NCI-H510A treated with DMSO at 0.1 percent for 48 hours (cell line): ENCODE measurements around the gene GSK3A.
A peak's percentile ranks its signal among the peaks of the same experiment; 100 is the strongest.
"Not testable (repeated sequence)": the region's sequence is repeated elsewhere in the genome, so short reads cannot be mapped to it uniquely, and the experiment has no call there.

Source experiments
- DNase-seq: peaks from one replicate; lab custom pipeline; 2025; lab: John Stamatoyannopoulos, UW

Gene GSK3A

GRCh38 chr19:42268142-42268703 is 25.8 kb upstream of the GSK3A start:
- peak; percentile 99 for DNase-seq

GRCh38 chr19:42267644-42268141 is 25.3 kb upstream of the GSK3A start:
- no peak for DNase-seq

DNA sequence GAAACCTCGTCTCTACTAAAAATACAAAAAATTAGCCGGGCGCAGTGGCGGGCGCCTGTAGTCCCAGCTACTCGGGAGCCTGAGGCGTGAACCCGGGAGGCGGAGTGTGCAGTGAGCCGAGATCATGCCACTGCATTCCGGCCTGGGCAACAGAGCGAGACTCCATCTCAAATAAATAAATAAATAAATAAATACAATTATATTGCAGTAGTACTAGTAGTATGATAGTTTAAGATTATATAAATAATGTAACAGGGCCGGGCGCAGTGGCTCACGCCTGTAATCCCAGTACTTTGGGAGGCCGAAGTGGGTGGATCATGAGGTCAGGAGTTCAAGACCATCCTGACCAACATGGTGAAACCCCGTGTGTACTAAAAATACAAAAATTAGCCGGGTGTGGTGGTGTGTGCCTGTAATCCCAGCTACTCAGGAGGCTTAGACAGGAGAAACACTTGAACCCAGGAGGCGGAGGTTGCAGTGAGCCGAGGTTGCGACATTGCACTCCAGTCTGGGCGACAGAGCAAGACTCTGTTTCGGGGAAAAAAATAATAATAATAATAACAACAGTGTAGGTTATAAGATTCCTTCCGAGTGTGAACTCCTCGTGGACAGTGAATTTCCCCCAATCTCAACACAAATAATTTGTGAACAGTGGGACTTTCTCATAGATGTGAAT is 24.7 kb upstream of the GSK3A start:
- not testable (repeated sequence) for DNase-seq

- not testable (repeated sequence) for DNase-seq
Observed at GRCh38 chr19:42266105-42266504, 23.7 kb upstream of the GSK3A start.

DNA sequence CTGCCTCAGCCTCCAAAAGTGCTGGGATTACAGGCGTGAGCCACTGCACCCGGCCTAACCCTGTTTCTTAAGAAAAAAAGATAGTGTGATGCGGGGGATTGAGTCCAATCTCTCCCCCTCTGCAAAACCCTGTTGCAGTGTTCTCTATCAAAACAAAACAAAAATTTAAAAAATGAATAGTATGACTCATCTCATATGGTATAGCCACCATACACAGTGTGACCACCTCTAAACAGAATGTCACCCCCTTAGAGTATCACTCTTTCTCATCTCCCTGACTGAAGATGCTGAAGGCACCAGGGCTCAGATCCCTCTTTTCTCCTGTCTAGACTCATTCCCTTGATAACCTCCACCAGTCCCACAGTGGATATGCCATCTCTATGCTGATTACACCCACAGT is 19.4 kb upstream of the GSK3A start:
- no peak for DNase-seq

GRCh38 chr19:42257842-42258241 is 15.4 kb upstream of the GSK3A start:
- not testable (repeated sequence) for DNase-seq

DNA sequence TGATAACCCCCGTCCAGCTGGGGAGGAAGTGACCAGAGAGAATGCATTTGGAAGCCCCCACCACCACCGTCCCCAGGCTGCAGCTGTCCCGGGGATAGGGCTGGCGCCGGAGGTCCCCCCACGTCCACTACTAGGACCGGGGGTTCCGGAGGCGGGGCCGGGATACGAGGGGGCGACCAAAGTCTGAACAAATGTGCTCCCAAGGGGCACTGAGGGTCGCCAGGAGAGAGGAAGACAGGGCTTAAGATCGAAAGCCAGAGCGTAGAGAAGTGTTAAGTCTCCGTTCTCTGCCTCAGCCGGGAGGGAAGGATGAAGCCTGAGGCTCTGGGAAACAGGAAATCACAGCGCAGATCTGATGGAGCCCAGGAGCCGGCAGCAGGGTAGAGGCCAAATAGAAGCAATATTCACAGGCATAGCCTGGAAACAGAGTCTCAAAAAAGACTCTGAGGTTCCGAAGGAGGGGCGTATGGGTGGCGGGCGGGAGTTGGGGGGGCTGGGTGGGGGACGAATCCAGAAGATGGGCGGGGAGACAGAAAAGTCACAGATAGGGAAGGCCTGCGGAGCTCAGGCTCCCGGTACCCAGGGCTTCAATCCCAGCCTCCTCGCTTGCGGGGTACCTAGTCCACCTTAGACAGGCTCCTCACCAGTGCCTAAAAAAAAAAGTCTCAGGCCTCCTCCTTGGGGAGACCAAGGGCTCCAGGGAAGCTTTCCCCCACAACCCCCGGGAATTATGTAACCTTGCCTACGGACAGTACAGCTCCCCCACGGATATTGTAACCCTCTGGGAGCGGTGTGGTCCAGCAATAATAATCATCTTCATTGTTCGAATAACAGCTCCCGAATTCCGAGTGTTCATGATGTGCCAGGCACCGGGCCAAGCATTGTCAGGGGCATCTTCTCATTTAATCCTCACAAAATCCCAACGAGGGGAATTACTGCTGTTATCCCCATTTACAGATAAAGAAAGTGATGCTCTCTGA is 13.7 kb upstream of the GSK3A start:
- DNase-seq: peak; percentile 40

- DNase-seq: peak; percentile 69
Observed at GRCh38 chr19:42254850-42255765, 12.7 kb upstream of the GSK3A start, which contains the start of gene ERF. Gene ERF, minus strand, starts transcription at chr19:42255128. Its CDS starts 129 bp downstream, at chr19:42254999.

GRCh38 chr19:42254089-42254849 is 11.9 kb upstream of the GSK3A start:
- DNase-seq: peak; percentile 43

DNA sequence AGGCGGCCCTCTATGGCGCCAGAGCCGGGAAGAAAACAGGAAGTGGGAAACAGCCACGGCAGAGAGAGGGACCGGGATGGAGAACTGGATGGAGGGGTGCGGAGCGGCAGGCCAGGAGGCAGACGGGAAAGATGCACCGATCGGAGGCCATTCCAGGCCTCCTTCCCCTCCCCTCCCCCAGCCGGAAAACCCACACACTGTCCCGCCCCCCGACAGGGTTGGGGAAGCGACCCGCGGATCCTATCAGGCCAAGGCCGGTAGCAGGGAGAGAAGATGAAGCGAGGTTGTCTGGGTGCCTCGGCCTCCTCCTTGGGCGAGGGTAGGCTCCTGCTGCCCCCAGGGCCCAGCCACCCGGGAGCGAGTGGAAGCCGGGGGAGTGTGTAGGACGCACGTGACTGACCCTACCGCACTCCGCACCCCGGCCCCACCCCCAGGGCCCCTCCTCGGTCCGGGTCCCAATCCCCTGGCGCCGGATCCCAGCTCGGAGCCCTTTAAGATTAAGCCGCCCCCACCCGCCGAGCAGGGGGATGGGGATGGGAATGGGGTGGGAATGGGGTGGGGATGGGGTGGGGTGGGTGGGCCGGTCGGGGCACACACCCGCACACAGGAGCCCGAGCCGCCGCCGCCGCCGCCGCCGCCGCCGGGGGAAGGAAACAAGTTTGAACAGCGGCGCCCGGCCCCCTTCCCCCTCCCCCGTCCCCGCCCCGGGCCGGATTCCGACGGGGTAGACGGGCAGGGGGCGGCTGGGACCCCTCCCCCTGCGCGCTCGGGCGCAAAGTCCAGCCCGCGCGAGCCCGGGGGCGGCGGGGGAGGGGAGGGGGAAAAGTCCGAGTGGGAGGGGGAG is 11.1 kb upstream of the GSK3A start:
- DNase-seq: peak; percentile 43

- no peak for DNase-seq
Observed at GRCh38 chr19:42252365-42253244, 10.2 kb upstream of the GSK3A start.

DNA sequence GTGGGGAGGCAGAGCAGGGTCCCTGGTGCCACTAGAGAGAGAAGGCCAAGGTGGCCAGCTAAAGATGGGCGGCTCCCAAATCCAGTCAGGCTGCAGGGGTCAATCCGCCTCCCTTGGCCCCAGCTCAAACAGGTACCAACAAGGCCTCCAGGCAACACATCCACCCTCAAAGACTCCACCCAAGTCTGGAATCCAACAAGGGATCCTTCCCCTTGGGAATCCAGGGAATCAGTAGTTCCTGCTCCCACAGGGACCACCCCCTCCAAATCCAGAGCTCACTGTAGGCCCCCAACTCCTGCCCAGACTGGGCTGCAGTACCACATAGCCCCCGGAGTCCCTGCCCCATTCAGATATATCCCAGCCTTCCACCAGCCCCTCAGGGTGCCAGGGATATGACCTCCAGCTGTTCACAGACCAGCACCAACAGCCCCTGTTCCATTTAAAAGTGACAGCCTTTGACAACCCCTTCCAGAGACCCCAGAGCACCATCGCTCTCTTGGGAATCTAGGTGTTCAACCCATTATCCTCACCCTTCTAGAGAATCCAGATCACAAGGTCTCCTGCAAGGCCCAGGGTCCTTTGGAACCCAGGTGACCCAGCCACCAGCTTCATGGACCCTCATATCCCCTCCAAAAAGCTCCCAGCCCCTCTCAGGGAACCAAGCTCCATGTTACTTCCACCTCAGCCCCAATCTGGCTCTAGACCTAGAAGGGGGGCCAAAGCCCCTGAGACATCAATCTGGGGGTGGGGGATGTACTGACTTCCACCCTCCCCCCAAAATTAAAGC is 9.4 kb upstream of the GSK3A start:
- no peak for DNase-seq

DNA sequence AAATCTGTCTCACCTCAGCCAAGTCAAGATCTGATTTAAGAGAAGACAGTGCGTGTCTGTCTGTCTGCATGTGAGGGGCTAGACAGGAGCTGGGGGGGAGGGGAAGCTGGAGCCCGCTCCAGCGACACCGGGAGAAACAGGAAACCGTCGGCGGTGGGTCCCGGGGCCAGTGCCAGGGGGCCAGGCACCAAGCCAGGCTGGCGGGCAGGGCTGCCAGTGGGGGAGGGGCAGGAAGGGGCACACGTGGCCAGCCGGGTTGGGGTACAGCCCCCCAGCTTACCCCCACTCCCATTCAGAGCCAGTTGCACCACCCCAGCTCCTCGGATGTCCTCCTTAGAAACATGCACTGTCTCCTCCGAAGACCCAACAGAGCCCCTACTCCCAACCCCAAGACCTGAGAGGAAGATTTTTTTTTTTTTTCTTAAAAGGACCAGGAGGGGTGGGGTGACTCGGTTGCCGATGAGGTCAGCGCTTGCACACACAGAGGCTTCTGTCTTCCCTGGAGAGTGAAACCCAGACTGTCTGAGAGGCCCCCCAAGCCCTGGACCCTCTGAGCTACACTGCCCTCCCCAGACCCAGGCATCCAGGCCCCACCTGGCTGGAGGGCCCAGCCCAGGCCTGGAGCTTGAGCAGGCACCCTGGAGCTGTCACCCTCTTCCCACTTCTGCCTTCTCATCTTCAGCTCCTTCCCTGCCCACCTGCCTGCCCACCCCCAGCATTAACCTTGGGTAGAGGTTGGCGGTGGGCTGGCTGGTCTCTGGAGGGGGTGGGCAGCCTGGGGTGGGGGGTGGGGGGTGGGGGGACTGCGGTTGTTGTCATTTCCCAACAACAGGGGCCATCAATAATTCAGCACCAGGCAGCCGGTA is 8.5 kb upstream of the GSK3A start:
- DNase-seq: no peak

DNA sequence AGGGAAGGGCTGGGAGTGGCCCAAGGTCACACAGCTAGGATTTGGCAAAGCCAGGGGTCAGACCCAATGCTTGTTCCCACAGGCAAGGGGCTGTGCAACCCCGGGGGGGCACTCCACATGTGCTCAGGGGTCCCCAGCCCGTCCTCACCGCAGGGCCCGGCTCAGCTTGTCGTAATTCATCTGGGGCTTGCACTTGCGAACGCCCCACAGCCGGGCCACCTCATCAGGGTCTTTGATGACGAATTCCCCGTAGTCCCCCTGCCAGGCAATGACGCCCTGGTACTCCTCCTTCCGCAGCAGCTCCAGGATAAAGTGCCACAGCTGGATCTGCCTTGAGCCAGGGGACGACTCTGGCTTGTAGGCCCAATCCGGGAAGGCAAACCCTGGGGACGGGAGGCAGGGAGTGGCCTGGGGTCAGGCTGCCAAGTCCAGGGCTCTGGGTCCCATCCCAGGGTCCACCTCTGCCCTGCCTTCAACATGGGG is 7.8 kb upstream of the GSK3A start:
- no peak for DNase-seq

DNA sequence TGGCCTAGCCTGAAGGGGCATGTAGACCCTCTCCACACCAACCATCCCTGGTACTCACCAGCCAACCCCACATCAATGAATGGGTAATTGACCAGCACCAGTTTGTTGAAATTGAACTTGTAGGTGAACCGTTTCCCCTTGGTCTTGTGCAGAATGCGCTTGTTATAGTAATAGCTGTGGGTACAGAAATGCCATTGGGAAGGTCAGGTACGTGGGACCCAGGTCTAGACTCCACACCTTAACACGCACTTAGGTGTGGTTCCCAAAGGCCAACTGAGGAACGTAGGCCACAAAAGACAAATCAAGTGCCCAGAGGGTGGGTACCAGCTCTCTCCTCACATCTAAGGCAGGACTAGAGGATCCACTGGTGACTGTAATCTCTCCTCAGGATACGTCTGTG is 7.4 kb upstream of the GSK3A start:
- no peak for DNase-seq

DNA sequence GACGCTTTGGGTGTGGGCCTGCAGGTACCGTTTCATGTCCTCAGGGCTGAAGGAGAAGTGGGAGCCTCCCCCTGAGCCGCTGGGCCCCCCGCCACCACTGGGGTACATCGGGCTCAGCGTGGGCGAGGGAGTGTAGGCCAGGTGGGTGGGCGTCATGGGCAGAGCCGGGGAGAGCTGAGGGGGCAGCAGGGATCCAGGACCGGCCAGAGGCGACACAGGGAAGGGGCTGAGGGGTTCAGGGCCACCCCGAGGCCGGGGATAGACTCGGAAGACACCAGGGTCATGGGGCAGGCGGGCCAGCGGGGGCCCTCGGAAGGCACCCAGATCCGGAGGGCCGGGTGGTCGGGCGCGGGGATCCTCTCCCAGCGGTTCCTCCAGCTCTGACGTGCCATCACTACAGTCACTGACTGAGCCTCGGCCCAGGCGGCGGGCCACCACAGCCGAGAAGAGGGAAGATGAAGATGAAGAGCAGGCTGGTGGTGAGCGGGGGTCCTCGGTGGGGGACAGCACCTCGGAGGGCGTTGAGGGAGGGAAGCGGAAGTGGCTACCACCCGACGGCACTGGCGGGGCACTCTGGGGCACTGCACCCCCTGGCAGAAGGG is 6.8 kb upstream of the GSK3A start:
- DNase-seq: no peak
